GM21619 (cell line): ENCODE data around the gene HPD.
"Not testable (repeated sequence)": the region's sequence is repeated elsewhere in the genome, so short reads cannot be mapped to it uniquely, and the experiment has no call there.

ENCODE experiments used
- ATAC-seq: cut with Tn5 transposase; IDR thresholded peaks from one replicate; pipeline ENCODE4 v1.9.1; 2021; ENCODE audit not compliant: unreplicated experiment

HPD gene

DNA sequence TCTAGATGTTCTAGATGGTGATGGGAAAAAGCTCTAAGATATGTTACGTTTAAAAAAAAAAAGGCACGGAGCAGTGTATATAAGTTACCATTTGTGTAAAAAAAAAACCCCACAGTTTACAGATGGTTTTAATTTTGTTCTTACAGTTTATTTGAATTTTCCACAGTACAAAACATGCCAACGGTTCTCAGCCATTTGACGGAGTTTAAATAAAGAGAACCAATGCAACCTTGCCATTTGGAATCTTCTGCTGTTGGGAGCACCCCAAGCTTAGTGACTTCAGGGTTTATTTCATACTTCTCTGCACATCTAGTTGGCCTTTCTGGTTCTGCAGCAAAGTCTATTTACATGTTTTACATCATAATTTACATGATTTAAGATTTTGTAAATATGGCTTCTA, 7.7 kb upstream of the HPD start:
- ATAC-seq, result no peak

DNA sequence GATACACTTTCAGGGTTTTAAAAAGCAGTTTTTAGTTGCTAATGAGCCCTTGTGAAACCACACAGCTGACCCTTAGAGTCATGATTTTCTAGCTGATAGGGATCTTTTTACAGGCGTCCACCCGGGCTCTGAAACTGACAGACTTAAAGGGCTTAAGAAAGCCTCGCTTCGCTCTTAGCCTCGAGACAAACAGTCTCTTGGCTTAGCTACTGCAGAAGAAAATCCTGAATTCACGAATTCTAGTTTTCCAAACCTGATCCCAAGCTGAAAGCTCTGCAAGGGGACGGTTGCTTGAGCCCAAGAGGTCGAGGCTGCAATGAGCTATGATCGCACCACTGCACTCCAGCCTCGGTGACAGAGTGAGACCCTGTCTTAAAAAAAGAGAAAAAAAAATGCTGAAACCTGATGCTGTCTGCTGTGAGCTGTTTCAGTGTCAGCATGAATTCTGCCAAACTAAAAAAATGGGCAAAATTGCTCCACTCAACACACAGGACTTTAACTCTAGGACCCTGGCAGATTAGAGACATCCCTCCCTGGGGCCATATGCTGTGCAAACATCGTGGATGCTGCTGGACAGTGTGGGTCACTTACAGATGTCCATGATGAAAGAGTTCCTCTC, 3.1 kb upstream of the HPD start:
- ATAC-seq, result no peak

DNA sequence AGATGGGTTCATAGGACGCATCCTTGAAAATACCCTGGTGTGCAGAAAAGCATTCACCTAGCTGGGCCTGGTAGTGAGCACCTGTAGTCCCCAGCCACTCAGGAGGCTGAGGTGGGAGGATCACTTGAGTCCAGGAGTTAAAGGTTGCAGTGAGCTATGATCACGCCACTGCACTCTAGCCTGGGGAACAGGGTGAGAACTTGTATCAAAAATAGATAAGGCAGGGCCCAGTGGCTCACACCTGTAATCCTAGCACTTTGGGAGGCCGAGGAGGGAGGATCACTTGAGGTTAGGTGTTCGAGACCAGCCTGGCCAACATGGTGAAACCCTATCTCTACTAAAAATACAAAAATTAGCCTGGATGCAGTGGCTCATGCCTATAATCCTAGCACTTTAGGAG, 2.0 kb upstream of the HPD start:
- ATAC-seq, result not testable (repeated sequence)

DNA sequence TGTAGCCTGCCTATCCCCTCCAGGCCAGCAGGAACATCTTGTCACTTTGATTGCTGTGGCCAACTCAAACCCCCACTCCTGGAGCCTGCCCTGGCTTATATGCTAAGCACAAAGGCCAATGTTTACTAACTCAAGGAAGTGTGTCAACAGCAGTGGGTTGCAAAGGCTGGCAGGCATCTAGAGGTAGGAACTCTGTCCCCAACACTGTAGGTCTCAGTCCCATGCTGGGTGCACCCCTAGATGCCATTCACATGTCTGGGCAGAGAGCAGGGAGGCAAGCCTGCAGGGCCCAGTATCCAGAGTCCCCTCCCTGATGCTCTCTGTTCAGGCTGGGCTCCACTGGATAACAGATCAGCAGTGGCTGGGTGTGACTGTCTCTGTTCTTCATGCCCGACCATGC, 1.6 kb upstream of the HPD start:
- ATAC-seq, result no peak

DNA sequence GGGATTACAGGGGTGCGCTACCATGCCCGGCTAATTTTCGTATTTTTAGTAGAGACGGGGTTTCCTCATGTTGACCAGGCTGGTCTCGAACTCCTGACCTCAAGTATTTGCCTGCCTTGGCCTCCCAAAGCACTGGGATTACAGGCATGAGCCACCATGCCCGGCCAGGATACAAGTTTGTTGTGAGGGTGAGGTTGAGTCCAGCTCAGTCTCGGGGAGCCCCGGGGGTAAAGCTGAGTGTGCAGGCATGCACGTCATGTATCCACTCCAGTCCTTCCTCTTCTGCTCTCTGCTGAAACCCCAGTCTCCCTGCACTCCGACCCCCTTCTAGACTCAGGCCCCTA, 369 bp downstream of the HPD start:
- no peak for ATAC-seq

DNA sequence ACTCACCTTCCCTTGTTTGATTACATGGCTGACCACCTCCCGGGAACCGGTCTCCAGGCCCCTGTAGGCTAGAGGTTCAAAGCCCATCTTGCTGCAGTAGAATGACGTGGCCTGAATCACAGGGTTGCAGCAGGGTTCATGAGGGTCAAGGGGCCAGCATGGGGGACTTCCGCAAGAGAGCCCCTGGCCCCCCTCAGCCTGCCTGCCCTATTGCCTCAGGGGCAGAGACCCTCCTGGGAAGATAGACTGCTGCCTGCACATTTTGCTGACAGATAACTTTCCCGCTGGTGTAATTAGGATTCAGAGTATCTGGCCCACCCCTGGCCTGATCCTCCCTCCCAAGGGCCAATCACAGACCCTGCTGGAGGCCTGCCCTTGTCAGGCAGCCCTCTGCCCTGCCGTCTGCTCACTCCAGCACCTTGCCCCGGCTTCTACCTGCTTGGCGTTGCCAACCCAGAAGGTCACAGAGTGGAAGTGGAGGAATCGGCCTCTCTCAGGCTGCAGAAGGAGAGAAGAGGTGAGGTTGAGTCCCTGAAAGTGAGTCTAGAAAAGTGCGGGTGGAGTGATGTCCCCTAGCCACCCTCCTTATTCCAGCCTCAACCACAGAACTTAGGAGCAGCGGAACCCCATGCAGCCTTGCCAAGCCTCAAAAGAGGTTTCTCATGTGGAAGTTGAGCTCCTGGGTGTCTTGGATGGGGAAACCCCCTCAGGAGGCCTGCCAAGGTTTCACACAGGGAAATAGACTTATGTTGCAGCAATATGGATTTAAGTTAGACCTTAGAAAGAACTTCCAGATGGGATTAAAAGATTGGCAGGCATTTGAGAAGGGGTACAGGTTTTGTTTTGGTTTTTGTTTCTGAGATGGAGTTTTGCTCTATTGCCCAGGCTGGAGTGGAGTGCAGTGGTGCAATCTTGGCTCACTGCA, 1.1 kb downstream of the HPD start:
- no peak for ATAC-seq

DNA sequence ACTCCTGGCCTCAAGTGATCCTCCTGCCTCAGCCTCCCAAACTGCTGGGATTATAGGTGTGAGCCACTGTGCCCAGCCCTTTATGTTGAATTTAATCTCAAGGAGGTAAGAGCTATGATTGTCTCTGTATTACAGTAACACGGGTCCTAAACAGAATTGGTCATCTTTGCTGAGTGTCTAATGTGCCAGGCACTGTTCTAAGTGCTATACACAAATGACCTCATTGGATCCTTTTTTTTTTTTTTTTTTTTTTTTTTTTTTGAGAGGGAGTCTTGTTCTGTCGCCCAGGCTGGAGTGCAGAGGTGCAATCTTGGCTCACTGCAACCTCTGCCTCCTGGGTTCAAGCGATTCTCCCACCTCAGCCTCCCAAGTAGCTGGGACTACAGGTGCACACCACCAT, 6.3 kb downstream of the HPD start:
- ATAC-seq, result not testable (repeated sequence)

DNA sequence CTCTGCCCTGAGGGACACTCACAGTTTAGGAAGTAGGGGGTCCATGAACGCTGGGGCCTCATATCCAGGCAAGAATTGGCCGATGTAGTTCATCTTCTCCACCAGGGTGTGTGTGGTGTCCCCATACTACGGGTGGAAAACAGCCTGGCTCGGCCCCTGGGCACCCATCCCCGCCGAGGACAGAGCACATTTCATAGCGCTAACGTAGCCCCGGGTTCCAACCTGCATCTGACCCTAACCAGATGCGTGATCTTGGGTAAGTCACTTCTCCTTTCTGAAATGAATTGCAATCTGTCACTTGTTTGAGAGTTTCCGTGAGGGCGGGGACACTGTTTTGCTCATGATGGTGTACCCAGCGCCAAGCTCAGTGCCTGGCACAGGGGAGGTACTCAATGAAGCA, 9.0 kb downstream of the HPD start:
- ATAC-seq, result no peak

DNA sequence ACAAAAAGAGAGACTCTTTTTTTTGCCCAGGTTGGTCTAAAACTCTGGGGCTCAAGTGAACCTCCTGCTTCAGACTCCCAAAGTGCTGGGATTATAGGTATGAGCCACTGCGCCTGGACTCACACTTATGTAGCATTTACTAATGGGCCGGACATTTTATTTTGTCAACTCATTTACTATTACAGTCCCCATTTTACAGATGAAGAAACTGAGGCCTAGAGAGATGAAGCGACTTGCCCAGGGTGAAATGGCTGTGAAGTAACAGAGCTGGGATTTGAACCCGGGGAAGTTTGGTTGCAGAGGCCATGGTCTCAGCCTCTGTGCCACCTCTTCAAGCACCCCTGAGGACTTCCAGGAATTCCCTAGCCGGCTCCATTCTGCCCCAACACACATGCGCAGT, 9.4 kb downstream of the HPD start:
- no peak for ATAC-seq

DNA sequence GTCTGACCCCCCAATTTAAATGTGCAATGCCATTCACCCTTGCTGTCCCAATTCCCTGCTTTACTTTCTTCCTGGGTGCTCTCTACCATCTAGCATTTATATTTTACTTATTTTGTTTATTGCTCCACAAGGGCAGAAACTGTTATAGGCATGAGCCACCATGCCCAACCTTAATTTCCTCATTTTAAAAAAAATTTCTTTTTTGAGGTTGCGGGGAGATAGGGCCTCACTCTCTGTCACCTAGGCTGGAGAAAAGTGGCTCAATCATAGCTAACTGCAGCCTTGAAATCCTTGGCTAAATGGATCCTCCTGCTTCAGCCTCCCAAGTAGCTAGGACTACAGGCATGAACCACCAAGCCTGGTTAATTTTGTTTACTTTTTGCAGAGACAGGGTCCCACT, 13.0 kb downstream of the HPD start:
- no peak for ATAC-seq

DNA sequence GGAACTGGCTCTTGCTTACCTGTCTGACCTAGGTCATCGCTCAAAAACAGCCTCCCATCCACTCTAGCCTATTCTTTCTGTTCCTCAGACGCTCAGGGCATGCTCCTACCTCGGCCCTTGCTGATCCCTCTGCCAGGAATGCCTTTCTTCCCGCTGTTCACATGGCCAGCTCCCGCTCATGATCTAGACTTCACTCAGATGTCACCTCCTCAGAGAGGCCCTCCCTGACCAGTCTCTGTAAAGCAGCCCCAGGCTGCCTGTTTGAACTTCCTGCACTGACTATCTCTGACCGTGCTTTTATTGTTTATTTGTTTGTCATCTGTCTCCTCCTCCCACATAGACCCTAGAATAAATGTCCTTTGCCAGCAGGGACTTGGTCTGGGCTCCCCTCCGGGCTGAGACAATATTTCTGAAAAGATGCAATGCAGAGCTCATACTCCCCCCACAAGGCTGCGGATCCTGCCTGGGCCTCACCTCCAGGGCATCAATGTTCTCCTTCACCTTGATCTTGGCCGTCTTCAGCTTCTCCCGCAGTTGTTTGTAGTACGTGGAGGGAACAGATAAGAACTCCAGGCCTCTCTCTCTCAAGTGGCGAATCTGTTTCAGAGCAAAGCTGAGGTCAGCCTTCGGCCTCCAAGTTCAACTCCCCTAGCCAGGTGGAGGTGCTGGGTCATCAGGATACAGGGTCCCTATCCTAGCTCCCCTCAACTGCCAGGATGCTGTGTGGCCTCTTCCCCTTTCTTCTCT, 15.2 kb downstream of the HPD start:
- ATAC-seq, result no peak

DNA sequence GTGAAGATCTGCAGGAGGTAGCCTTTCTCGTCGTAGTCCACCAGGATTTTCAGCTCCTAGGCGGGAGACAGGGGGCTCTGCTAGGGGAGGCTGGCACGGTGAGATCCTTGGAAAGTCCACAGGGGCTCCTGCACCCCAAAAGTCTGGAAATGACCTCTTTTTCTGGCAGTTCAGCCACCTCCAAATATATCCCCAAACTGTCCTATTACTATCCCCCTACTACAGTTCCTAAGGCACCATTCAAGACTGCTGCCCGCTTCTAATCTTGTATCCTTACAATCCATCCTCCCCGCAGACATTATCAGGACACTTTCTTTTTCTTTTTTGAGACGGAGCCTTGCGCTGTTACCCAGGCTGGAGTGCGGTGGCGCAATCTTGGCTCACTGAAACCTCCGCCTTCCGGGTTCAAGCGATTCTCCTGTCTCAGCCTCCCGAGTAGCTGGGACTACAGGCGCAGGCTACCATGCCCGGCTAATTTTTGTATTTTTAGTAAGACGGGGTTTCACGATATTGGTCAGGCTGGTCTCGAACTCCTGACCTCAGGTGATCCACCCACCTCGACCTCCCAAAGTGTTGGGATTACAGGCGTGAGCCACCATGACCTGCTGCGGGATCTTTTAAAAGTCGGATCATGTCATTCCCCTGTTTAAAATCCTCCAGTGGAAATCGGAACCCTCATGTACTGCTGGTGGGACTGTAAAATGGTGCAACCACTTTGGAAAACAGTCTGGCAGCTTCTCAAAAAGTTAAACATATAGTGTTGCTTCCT, 18.5 kb downstream of the HPD start:
- no peak for ATAC-seq

DNA sequence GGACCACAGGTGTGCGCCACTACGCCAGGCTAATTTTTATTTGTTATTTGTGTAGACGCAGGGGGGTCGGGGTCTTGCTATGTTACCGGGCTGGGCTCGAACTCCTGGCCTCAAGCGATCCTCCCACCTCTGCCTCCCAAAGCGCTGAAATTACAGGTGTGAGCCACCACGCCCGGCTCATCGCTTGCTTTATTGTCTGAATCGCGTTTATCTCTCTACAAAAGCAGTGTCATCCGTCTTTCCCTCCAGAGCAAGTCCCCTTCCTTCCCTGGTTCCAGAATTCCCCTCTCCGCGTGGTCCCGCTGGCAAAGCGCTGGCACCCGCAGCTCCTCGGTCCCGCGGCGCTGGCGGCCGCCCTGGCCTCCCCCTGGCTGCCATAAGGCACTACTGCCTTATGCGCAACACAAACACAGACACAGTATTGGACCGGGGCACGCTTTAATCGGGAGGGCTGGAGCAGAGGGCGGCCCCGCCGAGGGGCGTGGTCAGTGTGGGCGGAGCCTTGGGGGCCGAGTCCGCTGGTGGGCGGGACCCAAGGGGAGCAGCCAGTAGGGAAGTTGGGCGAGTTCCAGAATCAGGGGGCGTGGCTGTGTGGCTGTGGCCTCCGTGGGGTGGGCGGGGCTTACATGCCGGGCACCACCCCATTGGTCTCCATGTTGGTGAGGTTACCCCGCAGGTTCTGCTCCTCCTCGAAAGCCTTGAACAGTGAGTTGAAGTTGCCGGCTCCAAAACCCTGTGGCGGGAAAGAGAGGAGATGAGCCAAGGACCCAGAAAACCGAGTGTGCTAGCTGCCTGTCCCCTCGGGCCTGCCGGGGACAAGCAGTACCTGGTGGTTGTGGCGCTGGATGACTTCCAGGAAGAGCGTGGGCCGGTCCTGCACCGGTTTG, 19.3 kb downstream of the HPD start:
- peak; percentile 94 for ATAC-seq

DNA sequence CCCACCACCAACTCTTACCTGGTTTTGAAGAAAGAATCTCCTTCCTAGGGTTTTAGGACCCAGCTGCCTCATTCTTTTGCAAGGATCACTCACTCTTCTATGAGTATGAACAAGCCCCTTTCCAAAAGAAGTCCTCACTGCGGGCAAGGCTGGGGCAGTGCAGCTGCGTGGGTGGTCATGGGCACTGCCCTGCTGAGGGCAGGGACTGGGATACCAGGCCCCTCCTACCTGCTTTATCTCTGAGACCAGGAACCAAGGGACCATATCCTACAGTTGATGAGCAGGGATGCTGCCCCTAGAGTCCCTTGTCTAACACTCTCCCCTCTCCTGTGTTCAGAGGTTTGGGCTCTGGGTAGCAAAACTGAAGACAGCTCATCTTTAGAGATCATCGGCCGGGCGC, 20.5 kb downstream of the HPD start:
- no peak for ATAC-seq

DNA sequence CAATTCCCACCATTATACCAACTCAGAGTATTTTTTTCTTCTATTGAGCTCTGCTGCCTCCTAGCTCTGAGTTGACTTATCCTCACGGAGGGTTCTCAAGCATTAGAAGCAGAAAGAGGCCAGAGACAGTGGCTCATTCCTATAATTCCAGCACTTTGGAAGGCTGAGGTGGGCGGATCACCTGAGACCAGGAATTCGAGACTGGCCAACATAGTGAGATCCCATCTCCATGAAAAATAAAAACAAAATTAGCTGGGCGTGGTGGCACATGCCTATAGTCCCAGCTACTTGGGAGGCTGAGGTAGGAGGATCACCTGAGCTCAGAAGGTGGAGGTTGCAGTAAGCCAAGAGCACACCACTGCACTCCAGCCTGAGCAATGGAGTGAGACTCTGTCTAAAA, 21.0 kb downstream of the HPD start:
- no peak for ATAC-seq

DNA sequence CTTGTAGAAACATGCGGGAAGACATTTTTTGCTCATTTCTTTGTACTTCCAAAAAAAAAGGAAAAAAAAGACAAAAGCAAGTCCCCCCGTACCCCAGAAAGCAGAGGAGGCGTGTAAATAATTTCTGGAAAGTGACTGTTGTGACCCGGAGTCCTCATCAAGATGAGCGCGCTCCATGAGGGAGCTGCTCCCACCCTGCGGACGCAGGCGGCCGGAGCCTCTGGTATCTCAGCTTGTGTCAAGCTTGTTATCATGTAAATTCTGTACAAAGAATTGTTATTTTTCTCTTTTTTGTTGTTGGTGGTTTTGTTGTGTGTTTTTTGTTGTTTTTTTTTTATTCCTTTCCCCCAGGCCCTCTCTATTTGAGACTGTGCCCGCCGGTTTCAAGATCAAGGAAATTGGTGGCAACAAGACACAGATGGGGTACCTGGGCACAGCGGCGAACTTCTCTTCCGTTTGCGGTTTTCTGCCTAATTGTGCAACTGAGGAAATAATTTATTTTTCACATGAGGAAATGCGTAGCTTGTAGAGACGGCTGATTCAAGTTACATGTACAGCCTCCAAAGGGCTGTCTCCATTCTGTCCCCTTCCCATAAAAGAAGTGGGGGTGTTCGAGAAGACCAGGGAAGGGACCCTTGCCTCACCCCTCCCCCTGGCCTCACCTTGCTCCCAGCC, 27.0 kb downstream of the HPD start:
- ATAC-seq, result no peak

DNA sequence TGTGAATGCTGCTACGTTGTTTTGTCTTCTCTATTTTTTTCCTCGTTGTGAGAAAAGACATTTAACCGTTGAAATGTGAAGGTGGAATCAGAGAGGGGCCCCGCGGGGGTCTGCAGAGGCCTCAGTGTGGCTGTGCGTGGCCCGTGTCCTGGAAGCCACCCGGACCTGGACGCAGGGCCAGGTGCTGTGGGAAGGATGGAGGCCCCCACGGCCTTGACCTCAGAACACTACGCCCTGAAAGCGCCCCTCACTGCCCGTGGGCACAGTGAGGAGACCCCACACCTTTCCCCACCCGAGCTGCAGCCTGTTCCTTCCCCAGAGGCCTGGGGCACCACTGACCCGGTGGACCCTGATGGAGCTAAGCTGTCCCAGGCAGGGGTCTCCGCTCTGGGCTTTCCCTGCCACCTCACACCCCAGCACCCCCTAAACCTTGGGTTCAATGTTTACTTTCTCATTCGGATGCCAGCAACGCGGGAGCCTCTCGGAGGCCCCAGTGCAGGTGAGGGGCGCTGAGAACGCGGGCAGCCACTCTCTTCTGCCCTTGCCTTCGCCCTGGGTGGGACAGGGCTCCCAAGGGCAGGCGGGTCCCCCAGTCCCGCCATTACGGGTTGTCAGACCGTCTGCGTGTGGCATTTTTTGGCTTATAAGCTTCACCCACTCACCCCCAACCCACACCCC, 27.9 kb downstream of the HPD start:
- no peak for ATAC-seq

DNA sequence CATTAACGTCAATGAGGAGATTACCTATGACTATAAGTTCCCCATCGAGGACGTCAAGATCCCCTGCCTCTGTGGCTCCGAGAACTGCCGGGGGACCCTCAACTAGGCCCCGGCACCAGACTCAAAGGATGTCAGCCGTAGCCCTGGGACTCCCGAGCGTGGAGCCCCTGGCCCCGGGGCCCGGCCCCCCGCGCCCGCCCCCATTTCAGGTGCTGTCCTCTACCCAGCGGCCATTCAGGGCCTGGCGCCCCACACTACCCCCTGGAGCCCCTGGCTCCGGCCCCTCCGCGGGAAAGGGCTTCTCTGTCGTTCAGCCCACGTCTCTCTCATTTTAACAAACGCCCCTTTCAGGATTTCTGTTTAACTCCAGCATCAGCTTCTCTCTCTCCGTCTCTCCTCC, 28.5 kb downstream of the HPD start:
- no peak for ATAC-seq

DNA sequence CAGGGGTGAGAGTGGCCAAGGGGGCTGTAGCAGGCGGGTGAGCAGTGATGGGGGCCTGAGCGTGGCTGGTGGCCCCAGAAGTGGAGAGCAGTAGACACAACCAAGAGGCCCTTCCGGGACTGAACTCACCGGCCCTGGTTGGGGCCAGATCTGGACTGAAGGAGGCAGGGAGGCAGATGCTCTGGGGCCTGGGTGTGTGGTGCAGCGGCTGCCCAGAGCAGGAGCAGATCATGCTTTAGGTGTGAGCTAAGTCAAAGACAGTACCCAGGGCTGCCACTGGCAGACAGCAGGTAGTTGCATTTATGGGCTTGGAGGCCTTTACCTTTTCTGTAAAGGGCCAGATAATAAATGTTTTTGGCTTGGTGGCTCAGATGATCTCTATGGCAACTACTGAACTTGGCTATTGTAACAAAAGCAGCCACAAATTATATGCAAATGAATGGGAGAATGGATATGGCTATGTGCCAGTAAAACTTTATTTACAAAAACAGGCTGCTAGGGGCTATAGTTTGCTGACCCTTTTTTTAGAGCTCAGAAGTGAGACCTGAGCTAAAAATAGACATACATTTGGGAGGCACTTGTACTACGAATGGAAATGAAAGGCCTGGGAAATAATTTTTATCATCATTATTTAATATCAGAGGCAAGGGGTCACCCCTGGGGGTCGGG, 29.3 kb downstream of the HPD start:
- ATAC-seq, result no peak
